H9 (cell line): ENCODE measurements around the gene FFAR4. TPM values are rescaled to one million over a fixed set of nuclear protein-coding genes. Genes with fewer than 3 reads are reported as not detected.

ENCODE experiments used
- DNase-seq: peaks from one replicate; pipeline ENCODE4 v3.0.0-alpha.2; 2017
- H2AFZ ChIP-seq: one replicate; pipeline ENCODE4 v1.6.1; 2013; ENCODE audit warnings: mild to moderate bottlenecking, low read length, control low read depth, moderate library complexity
- H2AK5ac ChIP-seq: 2 replicates; pipeline ENCODE4 v1.6.1; 2013; ENCODE audit warnings: low read length, control low read depth, mixed read lengths; ENCODE audit not compliant: insufficient read length
- H2BK120ac ChIP-seq: one replicate; pipeline ENCODE4 v1.6.1; 2013; ENCODE audit warnings: low read depth, mild to moderate bottlenecking, low read length, control low read depth, inconsistent platforms; ENCODE audit not compliant: poor library complexity, severe bottlenecking
- H2BK12ac ChIP-seq: 2 replicates; pipeline ENCODE4 v1.6.1; 2013; ENCODE audit warnings: low read length, control low read depth, mixed read lengths, low read depth; ENCODE audit not compliant: insufficient read length
- H2BK15ac ChIP-seq: 2 replicates; pipeline ENCODE4 v1.6.1; 2013; ENCODE audit warnings: low read depth, low read length, control low read depth
- H2BK20ac ChIP-seq: one replicate; pipeline ENCODE4 v1.6.1; 2013; ENCODE audit warnings: low read depth, mild to moderate bottlenecking, low read length, control low read depth, inconsistent platforms; ENCODE audit not compliant: poor library complexity, severe bottlenecking
- H2BK5ac ChIP-seq: 2 replicates; pipeline ENCODE4 v1.6.1; 2013; ENCODE audit warnings: low read length, control low read depth, mixed read lengths; ENCODE audit not compliant: insufficient read length
- H3K14ac ChIP-seq: 2 replicates; pipeline ENCODE4 v1.6.1; 2013; ENCODE audit warnings: low read length, control low read depth; ENCODE audit not compliant: insufficient read depth
- H3K18ac ChIP-seq: 2 replicates; pipeline ENCODE4 v1.6.1; 2013; ENCODE audit warnings: low read depth, mild to moderate bottlenecking, mixed read lengths, low read length, control low read depth; ENCODE audit not compliant: insufficient read length
- H3K23ac ChIP-seq: 2 replicates; pipeline ENCODE4 v1.6.1; 2013; ENCODE audit warnings: low read length, control low read depth, mixed read lengths, low read depth; ENCODE audit not compliant: insufficient read length
- H3K23me2 ChIP-seq: 2 replicates; pipeline ENCODE4 v1.6.1; 2013; ENCODE audit warnings: low read depth, mild to moderate bottlenecking, mixed read lengths, low read length, control low read depth; ENCODE audit not compliant: insufficient read length, poor library complexity, severe bottlenecking
- H3K27ac ChIP-seq: 2 replicates; pipeline ENCODE4 v1.5.1; 2013; ENCODE audit warnings: low read length, control low read depth, mixed read lengths, low read depth; ENCODE audit not compliant: insufficient read length
- H3K27me3 ChIP-seq: 2 replicates; pipeline ENCODE4 v1.6.1; 2013; ENCODE audit warnings: low read length, control low read depth, inconsistent platforms; ENCODE audit not compliant: insufficient read depth
- H3K4ac ChIP-seq: 2 replicates; pipeline ENCODE4 v1.6.1; 2013; ENCODE audit warnings: low read depth, mild to moderate bottlenecking, control low read depth, inconsistent platforms, low read length, moderate library complexity
- H3K4me1 ChIP-seq: 2 replicates; pipeline ENCODE4 v1.6.1; 2013; ENCODE audit warnings: low read length, control low read depth, inconsistent platforms; ENCODE audit not compliant: insufficient read depth
- H3K4me2 ChIP-seq: 2 replicates; pipeline ENCODE4 v1.6.1; 2013; ENCODE audit warnings: low read length, control low read depth, mixed read lengths; ENCODE audit not compliant: insufficient read length, insufficient read depth
- H3K56ac ChIP-seq: 2 replicates; pipeline ENCODE4 v1.6.1; 2013; ENCODE audit warnings: low read depth, mild to moderate bottlenecking, mixed read lengths, low read length, control low read depth; ENCODE audit not compliant: insufficient read length
- H3K79me1 ChIP-seq: 2 replicates; pipeline ENCODE4 v1.6.1; 2013; ENCODE audit warnings: low read depth, mild to moderate bottlenecking, moderate library complexity, low read length, control low read depth, inconsistent platforms; ENCODE audit not compliant: insufficient read depth, poor library complexity, severe bottlenecking
- H3K79me2 ChIP-seq: 2 replicates; pipeline ENCODE4 v1.6.1; 2013; ENCODE audit warnings: low read length, control low read depth, inconsistent platforms; ENCODE audit not compliant: insufficient read depth
- H3K9ac ChIP-seq: 2 replicates; pipeline ENCODE4 v1.6.1; 2013; ENCODE audit warnings: low read length, control low read depth, mixed read lengths; ENCODE audit not compliant: insufficient read length; ENCODE audit errors: extremely low read depth
- H3K9me3 ChIP-seq: one replicate; pipeline ENCODE4 v1.6.1; 2013; ENCODE audit warnings: low read depth, low read length, inconsistent platforms; ENCODE audit not compliant: control insufficient read depth
- H3T11ph ChIP-seq: one replicate; pipeline ENCODE4 v1.6.1; 2013; ENCODE audit warnings: mild to moderate bottlenecking, low read length, control low read depth, inconsistent platforms
- H4K20me1 ChIP-seq: one replicate; pipeline ENCODE4 v1.6.1; 2013; ENCODE audit not compliant: control insufficient read depth, insufficient read length, insufficient read depth
- H4K5ac ChIP-seq: 2 replicates; pipeline ENCODE4 v1.6.1; 2013; ENCODE audit warnings: low read depth, mild to moderate bottlenecking, mixed read lengths, low read length, control low read depth; ENCODE audit not compliant: insufficient read length
- H4K8ac ChIP-seq: replicated peaks from 2 replicates; pipeline ENCODE4 v1.6.1; 2013; ENCODE audit warnings: low read length, control low read depth, mixed read lengths, low read depth; ENCODE audit not compliant: insufficient read length
- H4K91ac ChIP-seq: 2 replicates; pipeline ENCODE4 v1.6.1; 2013; ENCODE audit warnings: low read depth, mild to moderate bottlenecking, moderate library complexity, mixed read lengths, low read length, control low read depth; ENCODE audit not compliant: insufficient read length
- H3K27ac Mint-ChIP-seq, 3 experiments: 2 replicates in 2 of 3; 3 replicates in 1 of 3; pipeline ENCODE4 v1.8.0; 2020 to 2021; ENCODE audit warnings: mixed read lengths in 3 of 3, mild to moderate bottlenecking in 1 of 3, moderate library complexity in 1 of 3
- H3K27me3 Mint-ChIP-seq: 2 replicates; pipeline ENCODE4 v1.8.0; 2021; ENCODE audit warnings: low read depth, mild to moderate bottlenecking, moderate library complexity, mixed read lengths
- H3K36me3 Mint-ChIP-seq, 3 experiments: 2 replicates in 2 of 3; 3 replicates in 1 of 3; pipeline ENCODE4 v1.8.0; 2020 to 2021; ENCODE audit warnings: low read depth in 3 of 3, mixed read lengths in 3 of 3; ENCODE audit not compliant: insufficient read depth in 1 of 3
- H3K4me1 Mint-ChIP-seq, 2 experiments: 2 replicates each; pipeline ENCODE4 v1.8.0; 2020; ENCODE audit warnings: mixed read lengths in 2 of 2
- H3K4me3 Mint-ChIP-seq, 2 experiments: 2 replicates in 1 of 2; 3 replicates in 1 of 2; pipeline ENCODE4 v1.8.0; 2020 to 2021; ENCODE audit warnings: mild to moderate bottlenecking in 2 of 2, mixed read lengths in 2 of 2, moderate library complexity in 1 of 2
- H3K9me3 Mint-ChIP-seq, 2 experiments: 2 replicates in 1 of 2; 3 replicates in 1 of 2; pipeline ENCODE4 v1.8.0; 2020; ENCODE audit warnings: mild to moderate bottlenecking in 2 of 2, mixed read lengths in 2 of 2, moderate library complexity in 1 of 2
- WGBS: extraction: QIAGEN DNeasy Blood & Tissue Kit; methylation state at CpG from one replicate; pipeline ENCODE4 v1.1.7; 2013; ENCODE audit warnings: missing lambda C conversion rate, low lambda C conversion rate, mixed read lengths; ENCODE audit not compliant: insufficient read length; ENCODE audit errors: extremely low coverage; 5-methylcytosine and 5-hydroxymethylcytosine counted together
- total RNA-seq: library from RNA; stranded (reverse); gene quantifications from 2 replicates; pipeline ENCODE4 v1.2.1, GENCODE V29; 2021
- TF ChIP-seq, protein P1 (sequence below): fragments of 200-600 bp; sonication (generic); conservative IDR thresholded peaks from 3 replicates; pipeline ENCODE4 v1.8.0; 2021; ENCODE audit warnings: antibody characterized with exemption, mild to moderate bottlenecking

Gene FFAR4
- total RNA-seq, 1 experiment from 2014 or later: not detected

DNA sequence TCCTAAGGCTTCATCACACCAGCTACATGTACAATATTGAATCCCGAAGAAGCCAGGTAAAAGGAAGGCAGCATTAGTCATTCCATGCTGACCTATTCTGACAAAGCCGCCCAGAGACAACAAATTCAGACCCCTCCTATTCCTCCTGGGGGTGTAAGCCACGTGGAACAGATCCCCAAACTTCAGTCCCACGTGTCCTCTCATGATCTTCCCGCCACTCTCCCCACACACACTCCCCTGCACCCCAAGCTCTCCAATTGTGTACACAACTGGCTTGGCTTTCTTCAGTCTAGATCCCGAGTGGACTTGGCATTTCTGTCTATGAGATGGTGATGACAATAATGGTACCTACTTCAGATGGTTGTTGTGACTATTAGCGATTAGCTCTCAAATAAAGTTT lies 54.5 kb downstream of the FFAR4 start:
- Histone ChIP-seq H2BK12ac (no peak overlapping the region), H2BK5ac (no peak overlapping the region), H3K56ac (no peak overlapping the region), H2AK5ac (no peak overlapping the region), H3K18ac (no peak overlapping the region), H4K5ac (no peak overlapping the region), H4K20me1 (no peaks in the 10 kb centered on the region), H3K79me2 (no peaks in the 10 kb centered on the region), H3K9me3 (no peaks in the 10 kb centered on the region), H2BK15ac (no peak overlapping the region), H3K4ac (no peak overlapping the region), H2BK20ac (no peak overlapping the region), H3K14ac (no peak overlapping the region), H3K27ac (no peak overlapping the region), H3T11ph (no peak overlapping the region), H3K9ac (no peak overlapping the region), H3K23ac (no peak overlapping the region), H4K8ac (no peak overlapping the region), H2AFZ (no peak overlapping the region), H3K4me1 (no peaks in the 10 kb centered on the region; the same call in 1 of the 2 replicates), H3K79me1 (no peaks in the 10 kb centered on the region), H3K4me2 (no peak overlapping the region), H4K91ac (no peak overlapping the region), H2BK120ac (no peak overlapping the region), H3K23me2 (no peaks in the 10 kb centered on the region), H3K27me3 (no peaks in the 10 kb centered on the region)
- Mint-ChIP-seq H3K27ac (no peak overlapping the region), H3K36me3 (no peaks in the 10 kb centered on the region), H3K4me3 (no peak overlapping the region), H3K4me1 (peaks cover 9 to 11% of the 10 kb centered on the region in 2 experiments), H3K9me3 (no peaks in the 10 kb centered on the region), H3K27me3 (peaks cover 23% of the 10 kb centered on the region)
- TF ChIP-seq, protein P1, sequence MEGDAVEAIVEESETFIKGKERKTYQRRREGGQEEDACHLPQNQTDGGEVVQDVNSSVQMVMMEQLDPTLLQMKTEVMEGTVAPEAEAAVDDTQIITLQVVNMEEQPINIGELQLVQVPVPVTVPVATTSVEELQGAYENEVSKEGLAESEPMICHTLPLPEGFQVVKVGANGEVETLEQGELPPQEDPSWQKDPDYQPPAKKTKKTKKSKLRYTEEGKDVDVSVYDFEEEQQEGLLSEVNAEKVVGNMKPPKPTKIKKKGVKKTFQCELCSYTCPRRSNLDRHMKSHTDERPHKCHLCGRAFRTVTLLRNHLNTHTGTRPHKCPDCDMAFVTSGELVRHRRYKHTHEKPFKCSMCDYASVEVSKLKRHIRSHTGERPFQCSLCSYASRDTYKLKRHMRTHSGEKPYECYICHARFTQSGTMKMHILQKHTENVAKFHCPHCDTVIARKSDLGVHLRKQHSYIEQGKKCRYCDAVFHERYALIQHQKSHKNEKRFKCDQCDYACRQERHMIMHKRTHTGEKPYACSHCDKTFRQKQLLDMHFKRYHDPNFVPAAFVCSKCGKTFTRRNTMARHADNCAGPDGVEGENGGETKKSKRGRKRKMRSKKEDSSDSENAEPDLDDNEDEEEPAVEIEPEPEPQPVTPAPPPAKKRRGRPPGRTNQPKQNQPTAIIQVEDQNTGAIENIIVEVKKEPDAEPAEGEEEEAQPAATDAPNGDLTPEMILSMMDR: no peak
- no peak for DNase-seq
- no CpG with 5 or more reads among the region's 7 CpGs for WGBS
